ENCODE measurements around the gene NMB. TPM values are rescaled to one million over a fixed set of nuclear protein-coding genes. Genes with fewer than 3 reads are reported as not detected.

Gene NMB
- total RNA-seq, 4 donors from 2014 or later, result 0.94 to 1.6 (median 1.6) TPM; not detected in 1

DNA sequence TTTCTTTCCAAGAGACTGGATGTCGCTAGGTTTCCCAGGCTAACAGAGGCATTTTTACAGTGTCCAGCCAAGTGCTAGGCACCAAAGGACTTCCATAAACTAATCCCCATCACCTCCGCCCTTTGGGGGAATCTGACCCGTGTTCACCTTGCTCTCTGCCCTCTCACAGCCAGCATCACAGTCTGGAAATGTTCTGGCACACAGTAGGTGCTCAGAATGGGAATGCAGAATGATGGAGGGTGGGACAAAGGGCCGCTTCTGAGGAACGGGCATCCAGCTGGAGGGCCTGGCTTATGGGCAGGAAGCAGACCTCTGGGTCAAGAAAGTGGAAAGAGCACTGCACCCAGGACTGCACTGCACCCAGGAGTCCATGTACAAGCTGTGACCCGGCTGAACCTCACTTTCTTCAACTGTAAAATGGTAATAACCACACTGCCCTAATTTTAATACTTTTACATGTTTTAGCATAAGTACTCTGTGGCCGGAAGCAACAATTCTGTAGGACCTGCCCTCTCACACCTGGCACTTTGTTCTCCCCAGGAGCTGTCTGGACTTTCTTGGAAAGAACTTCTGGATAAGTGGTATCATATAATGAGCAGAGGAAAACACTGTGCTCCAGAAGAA, 901 bp upstream of the NMB start:
- H3K4me3 ChIP-seq, result peak overlapping the region; percentile 54 to 85 (median 58)

DNA sequence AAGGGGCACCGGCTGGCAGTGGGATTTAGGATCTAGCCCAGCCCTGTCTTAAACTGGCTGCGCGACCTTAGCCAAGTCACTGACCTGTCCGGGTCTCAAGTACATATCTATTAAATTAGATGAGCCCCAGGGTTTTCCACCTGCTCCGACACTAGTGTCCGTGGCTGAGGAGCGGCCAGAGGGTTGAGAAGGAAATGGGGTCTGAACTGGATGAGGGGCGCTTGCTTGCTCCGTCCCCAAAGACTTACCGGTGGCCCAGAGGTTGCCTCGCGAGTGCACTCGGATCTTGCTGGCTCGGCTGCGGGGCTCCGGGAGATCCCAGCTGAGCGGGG, 285 bp downstream of the NMB start:
- peaks cover 14 to 23% of the 10 kb centered on the region in 2 donors for H3K4me1 ChIP-seq
- peak overlapping the region; percentile 74 to 86 (median 83) for H3K27ac ChIP-seq
- DNase-seq, result no peak
- in situ Hi-C loops (cut with MboI; ENCODE audit: low sequenced_read_pairs in 4 of 4), result loop anchor here in 2 of 4 donors (10.0 kb wide), 1 partner anchor 63 kb away; no protein-coding TSS in a partner anchor
- no peaks in the 10 kb centered on the region for H3K27me3 ChIP-seq
- ATAC-seq, result peak in 1 of 2 donors; percentile 3
- peaks cover 0 to 1% of the 10 kb centered on the region in 2 donors for H3K36me3 ChIP-seq
- no peak for TF ChIP-seq POLR2A (IDR thresholded peaks at IDR 0.05)
- TF ChIP-seq, protein P1, sequence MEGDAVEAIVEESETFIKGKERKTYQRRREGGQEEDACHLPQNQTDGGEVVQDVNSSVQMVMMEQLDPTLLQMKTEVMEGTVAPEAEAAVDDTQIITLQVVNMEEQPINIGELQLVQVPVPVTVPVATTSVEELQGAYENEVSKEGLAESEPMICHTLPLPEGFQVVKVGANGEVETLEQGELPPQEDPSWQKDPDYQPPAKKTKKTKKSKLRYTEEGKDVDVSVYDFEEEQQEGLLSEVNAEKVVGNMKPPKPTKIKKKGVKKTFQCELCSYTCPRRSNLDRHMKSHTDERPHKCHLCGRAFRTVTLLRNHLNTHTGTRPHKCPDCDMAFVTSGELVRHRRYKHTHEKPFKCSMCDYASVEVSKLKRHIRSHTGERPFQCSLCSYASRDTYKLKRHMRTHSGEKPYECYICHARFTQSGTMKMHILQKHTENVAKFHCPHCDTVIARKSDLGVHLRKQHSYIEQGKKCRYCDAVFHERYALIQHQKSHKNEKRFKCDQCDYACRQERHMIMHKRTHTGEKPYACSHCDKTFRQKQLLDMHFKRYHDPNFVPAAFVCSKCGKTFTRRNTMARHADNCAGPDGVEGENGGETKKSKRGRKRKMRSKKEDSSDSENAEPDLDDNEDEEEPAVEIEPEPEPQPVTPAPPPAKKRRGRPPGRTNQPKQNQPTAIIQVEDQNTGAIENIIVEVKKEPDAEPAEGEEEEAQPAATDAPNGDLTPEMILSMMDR (IDR thresholded peaks at IDR 0.05 in 4 of 5, conservative IDR thresholded peaks at IDR 0.05 in 1 of 5), result no peak
- intact Hi-C loops (cut with DNase I; ENCODE audit: low total_unique reads), result loop anchor here (1.0 to 5.0 kb wide), 2 partner anchors 59 to 270 kb away; partner anchors contain the start of gene SEC11A
- H3K9me3 ChIP-seq, result no peaks in the 10 kb centered on the region
- peak overlapping the region; percentile 54 to 85 (median 58) for H3K4me3 ChIP-seq

More for the DNA sequence above, 901 bp upstream of the NMB start:
- in situ Hi-C loops (cut with MboI; ENCODE audit: low sequenced_read_pairs in 4 of 4), result loop anchor here in 2 of 4 donors (10.0 kb wide), 1 partner anchor 64 kb away; no protein-coding TSS in a partner anchor
- H3K4me1 ChIP-seq, result peaks cover 6 to 16% of the 10 kb centered on the region in 2 donors
- H3K27ac ChIP-seq, result peak overlapping the region; percentile 74 to 86 (median 83)
- DNase-seq (no peak), ATAC-seq (no peak)
- intact Hi-C loops (cut with DNase I; ENCODE audit: low total_unique reads), result loop anchor here (1.0 to 5.0 kb wide), 2 partner anchors 57 to 268 kb away; partner anchors contain the start of gene SEC11A
- no peaks in the 10 kb centered on the region for H3K36me3 ChIP-seq
- H3K27me3 ChIP-seq, result no peaks in the 10 kb centered on the region
- no peaks in the 10 kb centered on the region for H3K9me3 ChIP-seq
- TF ChIP-seq, protein P1 (IDR thresholded peaks at IDR 0.05 in 4 of 5, conservative IDR thresholded peaks at IDR 0.05 in 1 of 5), result no peak
- TF ChIP-seq POLR2A (IDR thresholded peaks at IDR 0.05), result no peak

DNA sequence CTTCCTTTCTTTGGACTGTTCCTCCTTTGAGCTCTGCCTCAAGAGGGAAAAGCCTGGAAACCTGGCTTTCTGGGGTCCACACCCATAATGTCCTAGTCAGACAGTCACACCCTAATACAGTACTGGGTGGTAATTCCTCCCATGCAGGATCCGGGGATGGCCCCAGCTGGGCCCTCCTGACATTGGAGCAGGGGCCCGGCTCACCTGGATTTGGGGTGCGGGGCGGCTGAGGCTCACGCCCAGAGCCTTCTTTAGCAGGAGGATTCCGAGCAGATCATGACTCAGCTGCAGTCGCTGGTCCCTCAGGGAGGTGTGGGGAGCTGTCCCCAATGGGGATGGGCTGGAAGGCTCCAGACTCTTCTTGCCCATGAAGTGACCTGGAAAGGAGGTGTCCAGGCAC, 1.0 kb downstream of the NMB start:
- H3K27me3 ChIP-seq, result no peaks in the 10 kb centered on the region
- ATAC-seq (no peak), DNase-seq (no peak)
- TF ChIP-seq, protein P1 (IDR thresholded peaks at IDR 0.05 in 4 of 5, conservative IDR thresholded peaks at IDR 0.05 in 1 of 5), result no peak
- TF ChIP-seq POLR2A (IDR thresholded peaks at IDR 0.05), result no peak
- no peak overlapping the region for H3K27ac ChIP-seq
- H3K36me3 ChIP-seq, result peaks cover 0 to 9% of the 10 kb centered on the region in 2 donors
- no peaks in the 10 kb centered on the region for H3K9me3 ChIP-seq
- H3K4me3 ChIP-seq, result no peak overlapping the region
- H3K4me1 ChIP-seq, result peaks cover 14 to 23% of the 10 kb centered on the region in 2 donors
- in situ Hi-C loops (cut with MboI; ENCODE audit: low sequenced_read_pairs in 4 of 4), result loop anchor here in 2 of 4 donors (10.0 kb wide), 1 partner anchor 62 kb away; no protein-coding TSS in a partner anchor
- intact Hi-C loops (cut with DNase I; ENCODE audit: low total_unique reads), result loop anchor here (5.0 kb wide), 1 partner anchor 270 kb away; no protein-coding TSS in a partner anchor

DNA sequence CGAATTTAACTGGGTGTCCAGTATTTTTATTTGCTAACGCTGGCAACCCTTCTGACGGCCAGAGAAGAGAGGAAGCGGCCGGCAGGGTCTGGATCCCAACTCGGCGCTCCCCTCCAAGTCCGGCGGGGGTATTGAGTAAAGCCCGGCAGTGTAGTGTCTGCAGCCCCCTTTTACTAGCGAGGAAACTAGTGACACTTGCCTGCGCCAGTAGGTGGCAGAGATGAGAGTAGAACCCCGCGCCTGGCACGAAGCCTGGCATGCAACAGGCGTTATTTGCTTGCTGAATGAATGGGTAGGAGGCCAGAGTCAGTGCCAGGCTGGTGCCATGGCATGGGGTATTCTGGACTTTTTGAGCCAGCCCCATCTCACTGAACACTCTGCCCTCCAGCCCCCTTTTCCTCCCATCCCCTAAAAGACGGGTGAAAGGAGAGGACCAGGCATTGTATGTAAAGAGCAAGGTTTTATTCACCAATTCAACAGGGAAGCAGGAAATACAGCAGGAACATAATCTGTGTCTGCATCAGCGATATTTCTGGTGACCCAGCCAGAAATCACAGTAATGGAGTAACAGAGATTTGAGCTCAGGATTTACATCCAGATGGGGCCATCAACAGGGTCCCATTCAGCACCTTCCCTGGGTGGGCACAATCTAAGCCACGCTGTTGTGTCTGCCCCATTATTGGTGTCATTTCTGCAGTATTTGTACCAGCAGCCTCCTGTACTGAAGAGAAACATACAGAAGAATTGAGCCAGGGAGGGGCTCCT, 3.1 kb downstream of the NMB start:
- Histone ChIP-seq H3K4me1 (peaks cover 14 to 23% of the 10 kb centered on the region in 2 donors), H3K27me3 (no peaks in the 10 kb centered on the region), H3K9me3 (no peaks in the 10 kb centered on the region), H3K4me3 (peak overlapping the region; percentile 86 to 98 (median 91)), H3K36me3 (peaks cover 0 to 22% of the 10 kb centered on the region in 2 donors), H3K27ac (peak overlapping the region; percentile 86 to 98 (median 90))
- ATAC-seq (peak; percentile 53 to 63), DNase-seq (peak; percentile 67 to 85)
- TF ChIP-seq POLR2A (IDR thresholded peaks at IDR 0.05), result no peak
- TF ChIP-seq, protein P1 (IDR thresholded peaks at IDR 0.05 in 4 of 5, conservative IDR thresholded peaks at IDR 0.05 in 1 of 5), result peak; percentile 53 to 71 (median 66)
- in situ Hi-C loops (cut with MboI; ENCODE audit: low sequenced_read_pairs in 4 of 4) (loop anchor here in 2 of 4 donors (10.0 kb wide), 1 partner anchor 60 kb away; no protein-coding TSS in a partner anchor), intact Hi-C loops (cut with DNase I; ENCODE audit: low total_unique reads) (loop anchor here (1.0 to 5.0 kb wide), 7 partner anchors 24 to 272 kb away; partner anchors contain the start of genes SEC11A and ZNF592)
